IMR-90 (cell line): ENCODE measurements around the gene LAMC3. TPM values are rescaled to one million over a fixed set of nuclear protein-coding genes. Genes with fewer than 3 reads are reported as not detected.

Experiments used
- ATAC-seq: fragments of 200-7000 bp; cut with Tn5 transposase; 2 replicates; pipeline ENCODE4 v1.9.1; 2020; ENCODE audit warnings: low read depth, mild to moderate bottlenecking, moderate library complexity
- BruUV-seq: library from RNA; stranded (reverse); fragments of 400-500 nt; replicated peaks from 2 replicates; lab custom pipeline; 2021; lab: Mats Ljungman, UMichigan
- CTCF ChIA-PET: fragments of 300-600 bp; formaldehyde crosslinking; extraction: SDS; loops from one replicate; lab custom pipeline; 2021; ENCODE audit warnings: antibody characterized with exemption; lab: Yijun Ruan, JAX
- POLR2A ChIA-PET: fragments of 300-600 bp; sonication (Branson Sonifier 250); formaldehyde crosslinking; loops from one replicate; lab custom pipeline; 2022; ENCODE audit warnings: antibody characterized with exemption; ENCODE audit not compliant: unreplicated experiment; lab: Charles Lee
- DNase-seq: peaks from one replicate; pipeline ENCODE4 v3.0.0; 2013
- H2AFZ ChIP-seq: replicated peaks from 2 replicates; pipeline ENCODE3; 2013; ENCODE audit warnings: low read length, mild to moderate bottlenecking; ENCODE audit not compliant: poor library complexity
- H2AK5ac ChIP-seq: 2 replicates; pipeline ENCODE4 v1.6.1; 2013; ENCODE audit warnings: low read depth, low read length, inconsistent platforms
- H2AK9ac ChIP-seq: replicated peaks from 2 replicates; pipeline ENCODE3; 2013; ENCODE audit warnings: mild to moderate bottlenecking, low read depth, low read length, moderate library complexity; ENCODE audit not compliant: poor library complexity
- H2BK120ac ChIP-seq: 2 replicates; pipeline ENCODE4 v1.6.1; 2013; ENCODE audit warnings: low read depth, low read length, inconsistent platforms
- H2BK15ac ChIP-seq: 3 replicates; pipeline ENCODE4 v1.6.1; 2013; ENCODE audit warnings: low read depth, low read length, inconsistent platforms
- H2BK20ac ChIP-seq: 2 replicates; pipeline ENCODE4 v1.6.1; 2013; ENCODE audit warnings: low read depth, mild to moderate bottlenecking, inconsistent platforms, low read length, moderate library complexity
- H2BK5ac ChIP-seq: 2 replicates; pipeline ENCODE4 v1.6.1; 2013; ENCODE audit warnings: mild to moderate bottlenecking, low read depth, low read length, inconsistent platforms; ENCODE audit not compliant: poor library complexity, severe bottlenecking
- H3K14ac ChIP-seq: replicated peaks from 2 replicates; pipeline ENCODE4 v1.6.1; 2013; ENCODE audit warnings: low read depth, low read length, inconsistent platforms
- H3K18ac ChIP-seq: 2 replicates; pipeline ENCODE4 v1.6.1; 2013; ENCODE audit warnings: low read depth, low read length, control low read depth
- H3K23ac ChIP-seq: 2 replicates; pipeline ENCODE4 v1.6.1; 2013; ENCODE audit warnings: low read depth, low read length, inconsistent platforms
- H3K27ac ChIP-seq: 2 replicates; pipeline ENCODE4 v1.5.1; 2013; ENCODE audit warnings: mild to moderate bottlenecking, control low read depth, low read length; ENCODE audit not compliant: insufficient read depth
- H3K27me3 ChIP-seq: 2 replicates; pipeline ENCODE4 v1.6.1; 2013; ENCODE audit warnings: low read length; ENCODE audit not compliant: control insufficient read depth, insufficient read depth
- H3K36me3 ChIP-seq: 2 replicates; pipeline ENCODE4 v1.6.1; 2013; ENCODE audit warnings: low read length, mixed read lengths; ENCODE audit not compliant: control insufficient read depth, insufficient read depth
- H3K4ac ChIP-seq: 2 replicates; pipeline ENCODE4 v1.6.1; 2013; ENCODE audit warnings: low read depth, low read length, inconsistent platforms
- H3K4me1 ChIP-seq: 2 replicates; pipeline ENCODE4 v1.6.1; 2013; ENCODE audit warnings: low read length, mixed read lengths; ENCODE audit not compliant: control insufficient read depth, insufficient read depth
- H3K4me2 ChIP-seq: 2 replicates; pipeline ENCODE4 v1.6.1; 2013; ENCODE audit warnings: low read depth, mild to moderate bottlenecking, control low read depth, low read length, moderate library complexity
- H3K4me3 ChIP-seq: 2 replicates; pipeline ENCODE4 v1.5.1; 2013; ENCODE audit warnings: low read depth, mild to moderate bottlenecking, control low read depth, low read length, moderate library complexity; ENCODE audit not compliant: insufficient read depth
- H3K56ac ChIP-seq: 2 replicates; pipeline ENCODE4 v1.6.1; 2013; ENCODE audit warnings: low read length, inconsistent platforms; ENCODE audit not compliant: insufficient read depth; ENCODE audit errors: extremely low read depth
- H3K79me1 ChIP-seq, 2 experiments: 2 replicates each; pipeline ENCODE4 v1.6.1; 2013; ENCODE audit warnings: low read length in 2 of 2, inconsistent platforms in 1 of 2, low read depth in 1 of 2
- H3K9ac ChIP-seq: 2 replicates; pipeline ENCODE4 v1.6.1; 2013; ENCODE audit warnings: low read depth, low read length, control low read depth
- H3K9me1 ChIP-seq: 2 replicates; pipeline ENCODE4 v1.6.1; 2013; ENCODE audit warnings: low read length, inconsistent platforms; ENCODE audit not compliant: insufficient read depth
- H3K9me3 ChIP-seq: 2 replicates; pipeline ENCODE4 v1.6.1; 2013; ENCODE audit warnings: low read length; ENCODE audit not compliant: control insufficient read depth, insufficient read depth
- H4K20me1 ChIP-seq: 2 replicates; pipeline ENCODE4 v1.6.1; 2013; ENCODE audit warnings: low read length, inconsistent platforms; ENCODE audit not compliant: insufficient read depth
- H4K5ac ChIP-seq: 2 replicates; pipeline ENCODE4 v1.6.1; 2013; ENCODE audit warnings: mild to moderate bottlenecking, low read depth, low read length, control low read depth
- H4K8ac ChIP-seq, 2 experiments: 2 replicates each; pipeline ENCODE4 v1.6.1; 2013; ENCODE audit warnings: low read depth in 2 of 2, low read length in 2 of 2, control low read depth in 1 of 2, inconsistent platforms in 1 of 2
- H4K91ac ChIP-seq: 2 replicates; pipeline ENCODE4 v1.6.1; 2013; ENCODE audit warnings: low read depth, low read length, inconsistent platforms; ENCODE audit not compliant: insufficient read depth
- CEBPB ChIP-seq: IDR thresholded peaks from 2 replicates; pipeline ENCODE4 v1.6.1; 2012; ENCODE audit warnings: low read depth, low read length, improper control_type of control experiment
- MAFK ChIP-seq: IDR thresholded peaks from 2 replicates; pipeline ENCODE4 v1.6.1; 2012; ENCODE audit warnings: low read depth, low read length, improper control_type of control experiment
- MAZ ChIP-seq: IDR thresholded peaks from 2 replicates; pipeline ENCODE4 v1.6.1; 2012; ENCODE audit warnings: low read depth, mild to moderate bottlenecking, low read length, improper control_type of control experiment, moderate library complexity, borderline replicate concordance
- RCOR1 ChIP-seq: IDR thresholded peaks from 2 replicates; pipeline ENCODE4 v1.6.1; 2012; ENCODE audit warnings: mild to moderate bottlenecking, low read length, improper control_type of control experiment; ENCODE audit not compliant: insufficient replicate concordance
- SMC3 ChIP-seq: fragments of 150-350 bp; IDR thresholded peaks from 2 replicates; pipeline ENCODE4 v1.6.1; 2016; ENCODE audit warnings: low read depth, mild to moderate bottlenecking, antibody characterized with exemption, low read length, moderate library complexity
- WGBS, 2 experiments: methylation state at CpG; one replicate each; pipeline versions ENCODE4 v1.1.5 to v1.1.7; 2013; ENCODE audit warnings: missing lambda C conversion rate in 2 of 2; ENCODE audit not compliant: insufficient read length in 1 of 2; ENCODE audit errors: extremely low coverage in 2 of 2; 5-methylcytosine and 5-hydroxymethylcytosine counted together
- dilution Hi-C: fragments of 300-500 bp; cut with HindIII; formaldehyde crosslinking; loops from one replicate; pipeline ENCODE4 v1.14.3; 2018; ENCODE audit warnings: low sequenced_read_pairs; ENCODE audit not compliant: unreplicated experiment
- in situ Hi-C: fragments of 300-500 bp; cut with MboI; formaldehyde crosslinking; loops from 3 replicates; pipeline ENCODE4 v1.14.3; 2019; ENCODE audit warnings: low sequenced_read_pairs, inconsistent platforms, mixed read lengths
- intact Hi-C: fragments of 100-400 bp; cut with micrococcal nuclease; formaldehyde crosslinking; loops from 2 replicates; pipeline ENCODE4 v1.10.0; 2022
- polyA plus RNA-seq, 3 experiments: library from polyadenylated mRNA; depleted of rRNA; stranded (reverse); fragments of >200 nt; gene quantifications; 2 replicates each; pipeline ENCODE4 v1.2.3, GENCODE V29; 2012; ENCODE audit warnings: low replicate concordance in 1 of 3
- total RNA-seq: library from RNA; depleted of rRNA; stranded (reverse); fragments of >200 nt; gene quantifications from 2 replicates; pipeline ENCODE4 v1.2.3, GENCODE V29; 2012

The LAMC3 gene
- total and polyA plus RNA-seq, 2 of the 4 experiments (the other 2 are of a cell fraction) = not detected

DNA sequence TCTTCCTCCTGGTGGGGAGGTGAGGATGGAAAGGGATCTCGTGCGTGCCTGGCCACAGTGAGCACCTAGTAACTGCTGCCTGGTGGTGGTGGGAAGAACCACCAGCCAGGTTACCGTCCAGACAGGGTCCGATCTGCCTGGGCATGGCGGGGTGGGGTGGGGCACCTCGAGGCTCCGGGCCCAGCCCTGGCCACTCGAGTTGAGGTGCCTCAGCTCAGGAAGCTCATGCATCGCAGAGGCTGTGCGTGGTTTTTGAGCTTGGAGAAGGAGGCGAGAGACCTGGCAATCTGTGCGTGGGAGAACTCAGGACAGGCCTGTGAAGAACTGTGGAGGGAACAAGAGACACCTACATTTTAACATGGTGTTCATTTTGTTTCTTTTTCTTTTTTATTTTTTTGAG is 38.9 kb upstream of the LAMC3 start:
- Histone ChIP-seq H2BK15ac (no peak overlapping the region), H3K9me1 (no peaks in the 10 kb centered on the region), H3K4me1 (no peaks in the 10 kb centered on the region), H2AK5ac (peak overlapping the region; percentile 16; the same call in 1 of the 2 replicates), H2BK20ac (no peak overlapping the region), H3K4me3 (no peak overlapping the region), H4K20me1 (no peaks in the 10 kb centered on the region), H3K4ac (no peak overlapping the region), H2BK120ac (no peak overlapping the region), H3K9ac (no peak overlapping the region), H2BK5ac (no peak overlapping the region), H3K36me3 (no peaks in the 10 kb centered on the region), H4K91ac (no peak overlapping the region), H3K79me1 (no peaks in the 10 kb centered on the region), H4K8ac (no peak overlapping the region), H3K27me3 (peaks cover 38% of the 10 kb centered on the region), H3K27ac (no peak overlapping the region), H3K9me3 (no peaks in the 10 kb centered on the region), H3K4me2 (no peak overlapping the region), H3K23ac (no peak overlapping the region), H3K56ac (no peak overlapping the region), H4K5ac (no peak overlapping the region), H3K18ac (no peak overlapping the region), H2AK9ac (peak overlapping the region; percentile 42), H3K14ac (no peak overlapping the region), H2AFZ (peak overlapping the region; percentile 43)
- in situ Hi-C loops = no loop called here
- dilution Hi-C loops = no loop called here
- 100% methylated on average over 2 of the region's 12 CpGs; no CpG with 5 or more reads in 1 of the 2 experiments for WGBS, 2 experiments
- no peak for ATAC-seq
- TF ChIP-seq CEBPB (no peak), SMC3 (no peak), MAFK (no peak), RCOR1 (no peak), MAZ (no peak)
- intact Hi-C loops = no loop called here
- POLR2A ChIA-PET = no interaction called here
- CTCF ChIA-PET = no interaction called here
- DNase-seq = no peak
- BruUV-seq = no TSS peak
